RWPE2 (cell line): ENCODE data around the gene MPPED1.
A peak's percentile ranks its signal among the peaks of the same experiment; 100 is the strongest.

ENCODE experiments used
- ATAC-seq: fragments of 200-7000 bp; cut with Tn5 transposase; 3 replicates; pipeline ENCODE4 v1.9.1; 2021; ENCODE audit warnings: low read depth
- DNase-seq: peaks from one replicate; pipeline ENCODE4 v3.0.0-alpha.2; 2020; ENCODE audit warnings: low spot score
- H3K27ac ChIP-seq: fragments of 450-650 bp; 2 replicates; pipeline ENCODE4 v1.5.1; 2017; ENCODE audit warnings: mild to moderate bottlenecking; ENCODE audit not compliant: poor library complexity, severe bottlenecking
- H3K27me3 ChIP-seq: fragments of 250-450 bp; sonication (Bioruptor Pico); 2 replicates; pipeline ENCODE4 v1.5.1; 2021; ENCODE audit warnings: mild to moderate bottlenecking, moderate library complexity; ENCODE audit not compliant: insufficient read depth, poor library complexity, severe bottlenecking
- H3K36me3 ChIP-seq: fragments of 250-450 bp; sonication (Bioruptor Pico); 2 replicates; pipeline ENCODE4 v1.5.1; 2020; ENCODE audit warnings: low read depth, mild to moderate bottlenecking, moderate library complexity
- H3K4me1 ChIP-seq: fragments of 250-450 bp; sonication (Bioruptor Pico); 2 replicates; pipeline ENCODE4 v1.5.1; 2021; ENCODE audit warnings: mild to moderate bottlenecking, moderate library complexity; ENCODE audit not compliant: insufficient read depth, poor library complexity, severe bottlenecking
- H3K4me3 ChIP-seq: fragments of 250-450 bp; sonication (Bioruptor Pico); 2 replicates; pipeline ENCODE4 v1.5.1; 2021; ENCODE audit warnings: mild to moderate bottlenecking, moderate library complexity; ENCODE audit not compliant: severe bottlenecking
- H3K9me3 ChIP-seq: fragments of 250-450 bp; sonication (Bioruptor Pico); 2 replicates; pipeline ENCODE4 v1.5.1; 2021; ENCODE audit warnings: mild to moderate bottlenecking, moderate library complexity; ENCODE audit not compliant: severe bottlenecking
- CTCF ChIP-seq: fragments of 450-650 bp; IDR thresholded peaks from one replicate; pipeline ENCODE4 v1.5.1; 2017; ENCODE audit warnings: mild to moderate bottlenecking, moderate library complexity; ENCODE audit not compliant: poor library complexity, severe bottlenecking

The MPPED1 gene

GRCh38 chr22:43424666-43425630 lies 13.1 kb downstream of the MPPED1 start:
- Histone ChIP-seq H3K36me3 (no peaks in the 10 kb centered on the region), H3K27ac (no peak overlapping the region), H3K4me1 (no peaks in the 10 kb centered on the region), H3K27me3 (peaks cover 67% of the 10 kb centered on the region), H3K9me3 (no peaks in the 10 kb centered on the region), H3K4me3 (no peak overlapping the region)
- DNase-seq: peak; percentile 27
- no peak for TF ChIP-seq CTCF
- ATAC-seq: 0 out of 3 replicates have a peak, but pooled peaks have one; percentile 19

GRCh38 chr22:43425976-43426785 lies 14.4 kb downstream of the MPPED1 start:
- no peaks in the 10 kb centered on the region for H3K36me3 ChIP-seq
- no peak for ATAC-seq
- peak; percentile 45 for DNase-seq
- H3K4me3 ChIP-seq: no peak overlapping the region
- H3K4me1 ChIP-seq: no peaks in the 10 kb centered on the region
- H3K27me3 ChIP-seq: peaks cover 54% of the 10 kb centered on the region
- no peak overlapping the region for H3K27ac ChIP-seq
- no peak for TF ChIP-seq CTCF
- H3K9me3 ChIP-seq: no peaks in the 10 kb centered on the region

GRCh38 chr22:43426816-43427215 lies 15.0 kb downstream of the MPPED1 start:
- H3K4me3 ChIP-seq: no peak overlapping the region
- no peaks in the 10 kb centered on the region for H3K9me3 ChIP-seq
- peak; percentile 39 for DNase-seq
- no peak overlapping the region for H3K27ac ChIP-seq
- no peak for ATAC-seq
- no peaks in the 10 kb centered on the region for H3K4me1 ChIP-seq
- H3K27me3 ChIP-seq: peaks cover 53% of the 10 kb centered on the region
- H3K36me3 ChIP-seq: no peaks in the 10 kb centered on the region
- no peak for TF ChIP-seq CTCF

- no peak for TF ChIP-seq CTCF
- no peak for ATAC-seq
- peaks cover 49% of the 10 kb centered on the region for H3K27me3 ChIP-seq
- H3K9me3 ChIP-seq: no peaks in the 10 kb centered on the region
- no peak overlapping the region for H3K4me3 ChIP-seq
- peak; percentile 35 for DNase-seq
- no peak overlapping the region for H3K27ac ChIP-seq
- no peaks in the 10 kb centered on the region for H3K4me1 ChIP-seq
- H3K36me3 ChIP-seq: no peaks in the 10 kb centered on the region
Observed at GRCh38 chr22:43427296-43428004, 15.6 kb downstream of the MPPED1 start.
